ENCODE data around the gene CD28. TPM values are rescaled to one million over a fixed set of nuclear protein-coding genes. Genes with fewer than 3 reads are reported as not detected.

The CD28 gene
- total RNA-seq, 6 donors from 2014 or later: under 0.01 to 3.3 (median 1.4) TPM

DNA sequence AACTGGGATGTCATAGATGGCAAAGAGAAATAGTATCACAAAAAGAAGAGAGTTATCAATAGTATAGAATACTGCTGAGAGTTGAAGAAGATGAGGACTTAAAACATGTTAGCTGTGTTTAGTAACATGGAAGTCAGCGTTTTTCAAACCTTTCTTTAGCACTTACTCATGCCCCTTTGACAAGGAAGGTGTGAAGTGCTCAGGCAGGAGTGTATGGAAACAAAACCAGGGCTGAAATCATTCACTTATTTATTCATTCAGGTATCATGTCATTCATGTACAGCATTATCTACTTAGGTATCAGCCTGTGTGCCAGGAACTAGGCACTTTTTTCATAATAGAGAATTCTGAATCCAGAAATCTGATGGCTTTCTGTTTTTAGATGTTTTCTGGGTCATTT lies 27.2 kb downstream of the CD28 start:
- TF ChIP-seq POLR2AphosphoS5 (IDR thresholded peaks at IDR 0.05): no peak
- no peak for TF ChIP-seq POLR2A (IDR thresholded peaks at IDR 0.05)
- TF ChIP-seq, protein P1, sequence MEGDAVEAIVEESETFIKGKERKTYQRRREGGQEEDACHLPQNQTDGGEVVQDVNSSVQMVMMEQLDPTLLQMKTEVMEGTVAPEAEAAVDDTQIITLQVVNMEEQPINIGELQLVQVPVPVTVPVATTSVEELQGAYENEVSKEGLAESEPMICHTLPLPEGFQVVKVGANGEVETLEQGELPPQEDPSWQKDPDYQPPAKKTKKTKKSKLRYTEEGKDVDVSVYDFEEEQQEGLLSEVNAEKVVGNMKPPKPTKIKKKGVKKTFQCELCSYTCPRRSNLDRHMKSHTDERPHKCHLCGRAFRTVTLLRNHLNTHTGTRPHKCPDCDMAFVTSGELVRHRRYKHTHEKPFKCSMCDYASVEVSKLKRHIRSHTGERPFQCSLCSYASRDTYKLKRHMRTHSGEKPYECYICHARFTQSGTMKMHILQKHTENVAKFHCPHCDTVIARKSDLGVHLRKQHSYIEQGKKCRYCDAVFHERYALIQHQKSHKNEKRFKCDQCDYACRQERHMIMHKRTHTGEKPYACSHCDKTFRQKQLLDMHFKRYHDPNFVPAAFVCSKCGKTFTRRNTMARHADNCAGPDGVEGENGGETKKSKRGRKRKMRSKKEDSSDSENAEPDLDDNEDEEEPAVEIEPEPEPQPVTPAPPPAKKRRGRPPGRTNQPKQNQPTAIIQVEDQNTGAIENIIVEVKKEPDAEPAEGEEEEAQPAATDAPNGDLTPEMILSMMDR (IDR thresholded peaks at IDR 0.05): no peak
- no peak for TF ChIP-seq EP300 (IDR thresholded peaks at IDR 0.05)
- no peaks in the 10 kb centered on the region for H3K27me3 ChIP-seq
- H3K36me3 ChIP-seq: no peaks in the 10 kb centered on the region
- no peaks in the 10 kb centered on the region for H3K9me3 ChIP-seq
- H3K4me1 ChIP-seq: no peaks in the 10 kb centered on the region
- no peak overlapping the region for H3K27ac ChIP-seq
- no peak overlapping the region for H3K4me3 ChIP-seq
- DNase-seq (no peak), ATAC-seq (ENCODE audit: low FRiP score in 2 of 2) (no peak)
- 81 to 93% methylated on average over 1 of the region's 1 CpG for WGBS, 2 donors

DNA sequence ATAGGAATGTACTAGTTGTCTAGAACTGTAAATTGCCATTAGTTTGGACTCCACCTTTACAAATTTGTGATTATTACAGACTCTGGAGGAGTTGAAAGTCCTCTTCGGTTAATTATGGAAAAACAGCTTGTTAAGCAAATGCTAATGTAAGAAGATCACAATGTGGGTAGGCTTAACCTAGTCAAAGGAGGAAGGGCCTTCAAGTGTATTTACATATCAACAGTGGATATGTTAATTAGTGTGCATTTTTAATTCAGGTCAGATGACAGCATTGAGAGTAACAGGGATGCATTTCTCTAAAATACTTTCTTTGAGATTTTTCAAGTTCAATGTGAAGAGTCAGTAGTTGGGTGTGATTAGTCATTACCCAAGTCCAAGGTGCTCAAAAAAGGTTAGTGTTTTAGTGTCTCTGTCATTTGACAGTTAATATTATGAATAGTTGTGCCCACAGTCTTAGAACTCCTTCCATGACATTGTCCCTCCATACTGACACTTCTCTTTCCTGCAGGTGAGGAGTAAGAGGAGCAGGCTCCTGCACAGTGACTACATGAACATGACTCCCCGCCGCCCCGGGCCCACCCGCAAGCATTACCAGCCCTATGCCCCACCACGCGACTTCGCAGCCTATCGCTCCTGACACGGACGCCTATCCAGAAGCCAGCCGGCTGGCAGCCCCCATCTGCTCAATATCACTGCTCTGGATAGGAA lies 28.0 kb downstream of the CD28 start:
- DNase-seq (peak in 1 of 2 donors; percentile 74), ATAC-seq (ENCODE audit: low FRiP score in 2 of 2) (no peak)
- Histone ChIP-seq H3K4me3 (no peak overlapping the region), H3K4me1 (no peaks in the 10 kb centered on the region), H3K36me3 (no peaks in the 10 kb centered on the region), H3K27me3 (no peaks in the 10 kb centered on the region), H3K9me3 (no peaks in the 10 kb centered on the region), H3K27ac (no peak overlapping the region)
- WGBS, 2 donors: 97 to 99% methylated on average over 12 of the region's 12 CpGs
- no peak for TF ChIP-seq POLR2A (IDR thresholded peaks at IDR 0.05)
- TF ChIP-seq, protein P1 (IDR thresholded peaks at IDR 0.05): no peak

DNA sequence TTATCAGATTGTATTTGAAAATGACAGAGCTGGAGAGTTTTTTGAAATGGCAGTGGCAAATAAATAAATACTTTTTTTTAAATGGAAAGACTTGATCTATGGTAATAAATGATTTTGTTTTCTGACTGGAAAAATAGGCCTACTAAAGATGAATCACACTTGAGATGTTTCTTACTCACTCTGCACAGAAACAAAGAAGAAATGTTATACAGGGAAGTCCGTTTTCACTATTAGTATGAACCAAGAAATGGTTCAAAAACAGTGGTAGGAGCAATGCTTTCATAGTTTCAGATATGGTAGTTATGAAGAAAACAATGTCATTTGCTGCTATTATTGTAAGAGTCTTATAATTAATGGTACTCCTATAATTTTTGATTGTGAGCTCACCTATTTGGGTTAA lies 30.9 kb downstream of the CD28 start:
- Histone ChIP-seq H3K4me1 (no peaks in the 10 kb centered on the region), H3K27ac (no peak overlapping the region), H3K9me3 (no peaks in the 10 kb centered on the region), H3K4me3 (no peak overlapping the region), H3K36me3 (no peaks in the 10 kb centered on the region), H3K27me3 (no peaks in the 10 kb centered on the region)
- ATAC-seq (ENCODE audit: low FRiP score in 2 of 2): no peak
- TF ChIP-seq EP300 (IDR thresholded peaks at IDR 0.05): no peak
- no peak for TF ChIP-seq POLR2A (IDR thresholded peaks at IDR 0.05)
- no peak for TF ChIP-seq POLR2AphosphoS5 (IDR thresholded peaks at IDR 0.05)
- TF ChIP-seq, protein P1 (IDR thresholded peaks at IDR 0.05): no peak
- DNase-seq: no peak
- WGBS, 2 donors: 88 to 98% methylated on average over 1 of the region's 1 CpG

DNA sequence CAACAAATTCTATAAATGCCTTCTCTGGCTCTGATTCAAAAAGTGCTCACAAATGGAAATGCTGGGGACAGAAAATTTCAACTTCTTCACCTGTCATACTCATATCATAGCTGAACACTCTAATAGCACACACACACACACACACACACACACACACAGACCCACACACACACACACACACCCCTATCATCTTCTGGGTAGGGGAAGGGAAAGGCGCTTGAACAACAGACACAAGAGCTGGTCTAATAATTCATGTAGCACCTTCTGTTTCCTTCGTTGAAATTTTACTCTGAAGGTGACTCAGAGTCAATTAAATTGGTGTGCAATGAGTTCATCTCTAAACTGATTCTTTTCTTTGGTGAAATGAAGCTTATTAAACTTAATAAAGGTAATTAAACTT lies 32.9 kb downstream of the CD28 start:
- Histone ChIP-seq H3K27me3 (no peaks in the 10 kb centered on the region), H3K36me3 (no peaks in the 10 kb centered on the region), H3K4me1 (no peaks in the 10 kb centered on the region), H3K4me3 (no peak overlapping the region), H3K9me3 (no peaks in the 10 kb centered on the region), H3K27ac (no peak overlapping the region)
- no peak for DNase-seq
- ATAC-seq (ENCODE audit: low FRiP score in 2 of 2): no peak
- 81 to 84% methylated on average over 2 of the region's 2 CpGs for WGBS, 2 donors
- no peak for TF ChIP-seq EP300 (IDR thresholded peaks at IDR 0.05)
- TF ChIP-seq POLR2AphosphoS5 (IDR thresholded peaks at IDR 0.05): no peak
- TF ChIP-seq POLR2A (IDR thresholded peaks at IDR 0.05): no peak
- TF ChIP-seq, protein P1 (IDR thresholded peaks at IDR 0.05): no peak

DNA sequence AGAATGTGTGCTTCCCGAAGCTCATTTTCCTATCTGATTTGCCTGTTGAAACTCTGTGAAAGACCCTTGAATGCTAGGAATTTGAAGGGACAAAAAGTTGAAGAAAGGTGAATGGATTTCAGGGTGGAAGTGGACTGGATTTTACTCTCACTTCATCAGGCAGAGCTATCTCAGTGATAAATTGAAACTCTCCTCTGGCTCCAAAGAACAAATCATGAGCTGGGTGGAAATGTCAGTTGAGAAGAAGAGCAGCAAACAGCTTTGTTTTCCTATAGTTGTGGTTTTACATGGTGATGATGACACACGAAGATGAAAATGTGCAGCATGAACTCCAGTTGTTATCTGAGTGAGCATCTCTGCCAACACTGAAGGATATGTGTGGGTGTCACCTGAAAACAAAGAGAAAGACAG lies 34.4 kb downstream of the CD28 start:
- H3K4me1 ChIP-seq: no peaks in the 10 kb centered on the region
- 55 to 61% methylated on average over 2 of the region's 2 CpGs for WGBS, 2 donors
- ATAC-seq (ENCODE audit: low FRiP score in 2 of 2): no peak
- no peaks in the 10 kb centered on the region for H3K9me3 ChIP-seq
- H3K36me3 ChIP-seq: no peaks in the 10 kb centered on the region
- H3K27me3 ChIP-seq: no peaks in the 10 kb centered on the region
- H3K27ac ChIP-seq: no peak overlapping the region
- DNase-seq: no peak
- TF ChIP-seq EP300 (IDR thresholded peaks at IDR 0.05): no peak
- TF ChIP-seq, protein P1 (IDR thresholded peaks at IDR 0.05): no peak
- peak in 1 of 4 donors; percentile 15 for TF ChIP-seq POLR2A (IDR thresholded peaks at IDR 0.05)
- H3K4me3 ChIP-seq: no peak overlapping the region
